ENCODE results near the gene HERC5. TPM values are rescaled to one million over a fixed set of nuclear protein-coding genes. Genes with fewer than 3 reads are reported as not detected.

HERC5 gene
- total RNA-seq, 1 donor from 2014 or later, result 23.0 TPM

DNA sequence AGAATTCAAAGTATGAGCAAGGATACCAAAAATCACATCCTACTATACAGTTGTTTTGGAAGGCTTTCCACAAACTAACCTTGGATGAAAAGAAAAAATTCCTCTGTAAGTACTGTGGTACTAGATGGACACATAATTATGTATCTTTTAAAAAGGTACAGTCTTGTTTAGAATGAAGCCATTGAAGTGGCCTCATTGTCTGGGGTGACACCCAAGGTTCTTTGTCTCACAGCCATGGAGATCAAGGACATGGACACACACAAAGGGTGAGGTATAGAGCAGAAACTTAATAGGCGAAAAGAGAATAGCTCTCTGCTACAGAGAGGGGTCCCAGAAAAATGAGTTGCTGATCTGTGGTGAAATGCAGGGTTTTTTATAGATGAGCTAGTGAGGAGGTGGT lies 16.8 kb upstream of the HERC5 start:
- H3K9ac ChIP-seq (ENCODE audit: low read length), result no peak overlapping the region
- H3K27ac ChIP-seq (ENCODE audit: low read depth, low read length), result no peak overlapping the region
- Mint-ChIP-seq H3K27ac (ENCODE audit: unreplicated experiment) (no peak overlapping the region), H3K36me3 (ENCODE audit: low read depth, unreplicated experiment) (peaks cover 27% of the 10 kb centered on the region), H3K4me3 (ENCODE audit: unreplicated experiment) (no peak overlapping the region), H3K9me3 (ENCODE audit: unreplicated experiment) (peaks cover 4% of the 10 kb centered on the region), H3K4me1 (ENCODE audit: low read depth, unreplicated experiment) (no peaks in the 10 kb centered on the region), H3K27me3 (ENCODE audit: low read depth, unreplicated experiment) (no peaks in the 10 kb centered on the region)
- TF ChIP-seq EZH2 (IDR thresholded peaks at IDR 0.05; ENCODE audit: insufficient read depth, low read length), result no peak
- TF ChIP-seq, protein P1, sequence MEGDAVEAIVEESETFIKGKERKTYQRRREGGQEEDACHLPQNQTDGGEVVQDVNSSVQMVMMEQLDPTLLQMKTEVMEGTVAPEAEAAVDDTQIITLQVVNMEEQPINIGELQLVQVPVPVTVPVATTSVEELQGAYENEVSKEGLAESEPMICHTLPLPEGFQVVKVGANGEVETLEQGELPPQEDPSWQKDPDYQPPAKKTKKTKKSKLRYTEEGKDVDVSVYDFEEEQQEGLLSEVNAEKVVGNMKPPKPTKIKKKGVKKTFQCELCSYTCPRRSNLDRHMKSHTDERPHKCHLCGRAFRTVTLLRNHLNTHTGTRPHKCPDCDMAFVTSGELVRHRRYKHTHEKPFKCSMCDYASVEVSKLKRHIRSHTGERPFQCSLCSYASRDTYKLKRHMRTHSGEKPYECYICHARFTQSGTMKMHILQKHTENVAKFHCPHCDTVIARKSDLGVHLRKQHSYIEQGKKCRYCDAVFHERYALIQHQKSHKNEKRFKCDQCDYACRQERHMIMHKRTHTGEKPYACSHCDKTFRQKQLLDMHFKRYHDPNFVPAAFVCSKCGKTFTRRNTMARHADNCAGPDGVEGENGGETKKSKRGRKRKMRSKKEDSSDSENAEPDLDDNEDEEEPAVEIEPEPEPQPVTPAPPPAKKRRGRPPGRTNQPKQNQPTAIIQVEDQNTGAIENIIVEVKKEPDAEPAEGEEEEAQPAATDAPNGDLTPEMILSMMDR (IDR thresholded peaks at IDR 0.05; ENCODE audit: insufficient read depth, low read depth, low read length), result no peak
- no peaks in the 10 kb centered on the region for H3K36me3 ChIP-seq (ENCODE audit: insufficient read depth, low read length)
- no peak overlapping the region for H3K4me2 ChIP-seq (ENCODE audit: low read length)
- FAIRE-seq (no peak), DNase-seq (ENCODE audit: low read depth) (no peak)
- no peaks in the 10 kb centered on the region for H3K9me3 ChIP-seq (ENCODE audit: insufficient read depth, low read depth, low read length)
- H4K20me1 ChIP-seq (ENCODE audit: insufficient read depth, low read length), result no peaks in the 10 kb centered on the region
- no peaks in the 10 kb centered on the region for H3K4me1 ChIP-seq (ENCODE audit: insufficient read depth, low read length)
- no peak overlapping the region for H3K4me3 ChIP-seq (ENCODE audit: insufficient read depth, low read depth, low read length)
- H2AFZ ChIP-seq (ENCODE audit: low read depth, low read length), result no peak overlapping the region
- H3K79me2 ChIP-seq (ENCODE audit: insufficient read depth, low read length), result no peaks in the 10 kb centered on the region
- no peaks in the 10 kb centered on the region for H3K27me3 ChIP-seq (ENCODE audit: insufficient read depth, low read length)

- Mint-ChIP-seq H3K4me3 (ENCODE audit: unreplicated experiment) (no peak overlapping the region), H3K27ac (ENCODE audit: unreplicated experiment) (no peak overlapping the region), H3K9me3 (ENCODE audit: unreplicated experiment) (peaks cover 4% of the 10 kb centered on the region), H3K27me3 (ENCODE audit: low read depth, unreplicated experiment) (no peaks in the 10 kb centered on the region), H3K4me1 (ENCODE audit: low read depth, unreplicated experiment) (peaks cover 3% of the 10 kb centered on the region), H3K36me3 (ENCODE audit: low read depth, unreplicated experiment) (peaks cover 22% of the 10 kb centered on the region)
- Histone ChIP-seq H3K27me3 (ENCODE audit: insufficient read depth, low read length) (no peaks in the 10 kb centered on the region), H3K4me2 (ENCODE audit: low read length) (no peak overlapping the region), H3K4me3 (ENCODE audit: insufficient read depth, low read depth, low read length) (no peak overlapping the region), H3K36me3 (ENCODE audit: insufficient read depth, low read length) (no peaks in the 10 kb centered on the region), H3K9me3 (ENCODE audit: insufficient read depth, low read depth, low read length) (no peaks in the 10 kb centered on the region), H3K4me1 (ENCODE audit: insufficient read depth, low read length) (no peaks in the 10 kb centered on the region), H3K27ac (ENCODE audit: low read depth, low read length) (no peak overlapping the region), H3K9ac (ENCODE audit: low read length) (no peak overlapping the region), H3K79me2 (ENCODE audit: insufficient read depth, low read length) (no peaks in the 10 kb centered on the region), H4K20me1 (ENCODE audit: insufficient read depth, low read length) (no peaks in the 10 kb centered on the region), H2AFZ (ENCODE audit: low read depth, low read length) (no peak overlapping the region)
- no peak for FAIRE-seq
- DNase-seq (ENCODE audit: low read depth), result no peak
- TF ChIP-seq EZH2 (IDR thresholded peaks at IDR 0.05; ENCODE audit: insufficient read depth, low read length), result no peak
- TF ChIP-seq, protein P1 (IDR thresholded peaks at IDR 0.05; ENCODE audit: insufficient read depth, low read depth, low read length), result no peak
Measured at GRCh38 chr4:88441696-88442095, 15.2 kb upstream of the HERC5 start.

DNA sequence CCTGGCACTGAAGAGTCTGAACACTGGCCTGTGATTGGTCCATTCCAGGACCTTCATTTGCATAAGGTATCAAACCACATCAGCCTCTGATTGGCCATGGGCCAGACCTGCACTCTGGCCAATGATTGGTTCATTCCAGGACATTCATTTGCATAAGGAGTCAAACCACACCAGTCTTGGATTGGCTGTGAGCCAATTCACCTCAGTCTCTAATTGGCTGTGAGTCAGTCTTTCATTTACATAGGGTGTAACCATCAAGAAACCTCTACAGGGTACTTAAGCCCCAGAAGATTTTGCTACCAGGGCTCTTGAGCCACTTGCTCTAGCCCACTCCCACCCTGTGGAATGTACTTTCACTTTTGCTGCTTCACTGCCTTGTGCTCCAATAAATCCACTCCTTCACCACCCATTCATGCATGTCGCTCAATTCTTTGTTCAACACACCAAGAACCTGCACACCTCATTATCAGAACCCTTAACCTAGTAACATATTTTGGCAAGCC lies 14.2 kb upstream of the HERC5 start:
- no peak overlapping the region for H3K27ac ChIP-seq (ENCODE audit: low read depth, low read length)
- H3K9me3 ChIP-seq (ENCODE audit: insufficient read depth, low read depth, low read length), result no peaks in the 10 kb centered on the region
- H3K36me3 Mint-ChIP-seq (ENCODE audit: low read depth, unreplicated experiment), result peaks cover 22% of the 10 kb centered on the region
- H3K27me3 ChIP-seq (ENCODE audit: insufficient read depth, low read length), result no peaks in the 10 kb centered on the region
- peaks cover 3% of the 10 kb centered on the region for H3K4me1 Mint-ChIP-seq (ENCODE audit: low read depth, unreplicated experiment)
- H3K27me3 Mint-ChIP-seq (ENCODE audit: low read depth, unreplicated experiment), result no peaks in the 10 kb centered on the region
- no peaks in the 10 kb centered on the region for H3K4me1 ChIP-seq (ENCODE audit: insufficient read depth, low read length)
- no peaks in the 10 kb centered on the region for H4K20me1 ChIP-seq (ENCODE audit: insufficient read depth, low read length)
- H3K79me2 ChIP-seq (ENCODE audit: insufficient read depth, low read length), result no peaks in the 10 kb centered on the region
- peaks cover 4% of the 10 kb centered on the region for H3K9me3 Mint-ChIP-seq (ENCODE audit: unreplicated experiment)
- H3K4me3 ChIP-seq (ENCODE audit: insufficient read depth, low read depth, low read length), result no peak overlapping the region
- no peak overlapping the region for H3K4me2 ChIP-seq (ENCODE audit: low read length)
- H3K36me3 ChIP-seq (ENCODE audit: insufficient read depth, low read length), result no peaks in the 10 kb centered on the region
- FAIRE-seq (no peak), DNase-seq (ENCODE audit: low read depth) (no peak)
- TF ChIP-seq EZH2 (IDR thresholded peaks at IDR 0.05; ENCODE audit: insufficient read depth, low read length), result no peak
- TF ChIP-seq, protein P1 (IDR thresholded peaks at IDR 0.05; ENCODE audit: insufficient read depth, low read depth, low read length), result no peak
- H2AFZ ChIP-seq (ENCODE audit: low read depth, low read length), result no peak overlapping the region
- no peak overlapping the region for H3K4me3 Mint-ChIP-seq (ENCODE audit: unreplicated experiment)
- no peak overlapping the region for H3K27ac Mint-ChIP-seq (ENCODE audit: unreplicated experiment)
- H3K9ac ChIP-seq (ENCODE audit: low read length), result no peak overlapping the region
